GM10248 (cell line): ENCODE results near the gene MOXD1.

Source experiments
- CTCF ChIA-PET: fragments of 300-600 bp; sonication (Branson Sonifier 250); formaldehyde crosslinking; extraction: SDS; loops from one replicate; lab custom pipeline; 2021; ENCODE audit warnings: antibody characterized with exemption; lab: Yijun Ruan, JAX
- POLR2A ChIA-PET: fragments of 350-650 bp; sonication (Branson Sonifier 250); formaldehyde crosslinking; extraction: SDS; loops from one replicate; lab custom pipeline; 2020; ENCODE audit warnings: antibody characterized with exemption; lab: Yijun Ruan, JAX
- DNase-seq: peaks from one replicate; pipeline ENCODE4 v3.0.0; 2012; ENCODE audit errors: extremely low spot score
- CTCF ChIP-seq: IDR thresholded peaks from 2 replicates; pipeline ENCODE4 v1.5.1; 2012; ENCODE audit warnings: mild to moderate bottlenecking, low read depth; ENCODE audit errors: extremely low read depth, missing control alignments, control extremely low read depth

Gene MOXD1

GRCh38 chr6:132251711-132252110 lies 149.6 kb downstream of the MOXD1 start:
- POLR2A ChIA-PET: no interaction called here
- DNase-seq: no peak
- TF ChIP-seq CTCF: no peak
- CTCF ChIA-PET: interaction anchor here (1.0 to 1.1 kb wide), 2 partner anchors 12 to 28 kb away, joined by 3 read pairs; no protein-coding TSS in a partner anchor

- no peak for TF ChIP-seq CTCF
- DNase-seq: no peak
- ChIA-PET CTCF (interaction anchor here (0.7 to 1.6 kb wide), 4 partner anchors 13 to 332 kb away, joined by 3 to 8 read pairs (median 4); no protein-coding TSS in a partner anchor), POLR2A (no interaction called here)
These were observed 153.7 kb downstream of the MOXD1 start for GRCh38 chr6:132247381-132248159.

- CTCF ChIA-PET: interaction anchor here (1.3 to 1.6 kb wide), 2 partner anchors 33 to 332 kb away, joined by 5 to 8 read pairs; no protein-coding TSS in a partner anchor
- no peak for DNase-seq
- TF ChIP-seq CTCF: no peak
These were observed 154.5 kb downstream of the MOXD1 start for GRCh38 chr6:132246632-132247270.

GRCh38 chr6:132246120-132246617 lies 155.1 kb downstream of the MOXD1 start:
- DNase-seq: no peak
- POLR2A ChIA-PET: no interaction called here
- CTCF ChIA-PET: interaction anchor here (1.3 kb wide), 1 partner anchor 331 kb away, joined by 5 read pairs; no protein-coding TSS in a partner anchor
- TF ChIP-seq CTCF: no peak

More at GRCh38 chr6:132246632-132247270, 154.5 kb downstream of the MOXD1 start:
- POLR2A ChIA-PET: no interaction called here
